NCI-H2107 treated with DMSO at 0.1 percent for 48 hours (cell line): ENCODE data around the gene COX5A.
"Not testable (repeated sequence)": the region's sequence is repeated elsewhere in the genome, so short reads cannot be mapped to it uniquely, and the experiment has no call there.

Experiments used
- DNase-seq: peaks from one replicate; lab custom pipeline; 2025; ENCODE audit not compliant: unreplicated experiment; lab: John Stamatoyannopoulos, UW

Gene COX5A

DNA sequence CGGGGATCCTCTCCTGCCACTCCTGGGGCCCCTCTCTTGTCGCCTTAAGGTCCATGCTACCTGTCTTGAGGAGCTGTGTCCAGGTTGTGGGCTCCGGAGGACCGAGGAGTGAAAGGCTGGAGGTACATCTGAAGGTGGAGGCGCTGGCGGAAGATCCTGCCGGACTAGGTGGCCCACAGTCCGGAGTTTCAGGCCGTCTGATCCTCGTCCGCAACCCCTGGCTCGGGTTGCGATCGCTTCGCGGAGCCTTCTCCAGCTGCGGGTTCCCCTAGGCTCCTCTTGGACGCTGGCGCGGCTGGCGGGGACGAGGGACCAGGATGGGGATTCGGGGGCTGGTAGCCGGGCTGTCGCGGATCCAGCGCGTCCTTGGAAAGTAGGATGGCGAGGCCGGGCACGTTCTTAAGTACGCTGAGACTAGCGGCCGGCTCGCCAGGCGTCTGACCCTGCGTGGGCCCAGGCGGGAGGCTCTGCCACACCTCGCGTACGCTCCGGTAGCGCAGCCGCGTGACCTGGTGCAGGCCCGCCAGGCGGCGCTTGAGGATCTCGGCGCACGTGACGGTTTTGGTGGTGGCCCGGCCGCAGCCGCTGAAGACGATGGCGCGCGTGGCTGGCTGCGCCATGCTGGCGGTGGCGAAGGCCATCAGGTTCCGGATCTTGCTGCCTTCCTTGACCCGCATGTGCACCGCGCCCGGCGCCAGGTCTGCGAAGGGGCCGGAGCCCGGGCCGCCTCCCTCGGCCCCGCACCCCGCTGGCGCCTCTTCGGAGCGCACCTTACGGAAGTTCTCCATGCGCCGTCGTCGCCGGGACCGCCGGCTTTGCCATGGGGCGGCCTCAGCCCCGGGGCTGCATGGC, 18.1 kb upstream of the COX5A start:
- no peak for DNase-seq

DNA sequence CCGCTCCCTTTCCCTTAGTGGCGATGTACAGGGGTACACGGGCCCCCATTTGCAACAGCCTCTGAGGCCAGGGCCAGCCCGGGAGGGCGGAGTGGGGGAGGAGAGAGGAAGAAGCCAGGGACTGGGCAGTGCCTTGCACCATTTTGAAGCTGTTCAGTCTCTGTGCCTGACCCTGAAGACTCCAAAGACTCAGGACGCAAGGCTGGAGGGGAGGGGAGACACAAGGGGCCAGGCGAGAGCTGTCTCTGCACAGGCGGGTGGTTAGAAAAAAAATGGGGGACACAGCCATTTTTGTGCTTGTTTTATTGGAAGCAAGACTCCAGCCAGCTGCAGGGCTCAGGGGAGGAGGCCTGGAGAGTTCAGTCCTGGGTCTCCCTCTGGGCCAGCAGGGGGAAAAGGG, 17.1 kb upstream of the COX5A start:
- no peak for DNase-seq

DNA sequence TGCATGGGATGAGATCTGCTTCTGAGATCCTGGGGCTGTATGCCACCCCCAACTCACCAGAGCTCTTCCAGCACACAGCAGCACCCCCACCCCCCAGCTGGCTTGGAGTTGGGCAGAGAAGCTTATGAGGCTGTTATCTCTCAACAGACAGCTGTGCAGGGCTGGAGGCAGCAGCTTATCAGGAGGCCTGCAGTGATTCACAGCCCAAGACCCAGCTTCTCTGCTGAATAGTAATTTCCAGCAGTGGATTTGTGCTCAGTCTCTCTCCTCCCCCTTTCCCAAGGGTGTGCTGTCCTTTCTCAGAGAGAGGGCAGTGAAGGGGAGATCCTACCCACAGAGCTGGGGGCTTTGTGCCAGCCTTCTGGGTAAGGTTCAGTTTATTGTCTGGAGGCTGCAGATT, 16.6 kb upstream of the COX5A start:
- no peak for DNase-seq

DNA sequence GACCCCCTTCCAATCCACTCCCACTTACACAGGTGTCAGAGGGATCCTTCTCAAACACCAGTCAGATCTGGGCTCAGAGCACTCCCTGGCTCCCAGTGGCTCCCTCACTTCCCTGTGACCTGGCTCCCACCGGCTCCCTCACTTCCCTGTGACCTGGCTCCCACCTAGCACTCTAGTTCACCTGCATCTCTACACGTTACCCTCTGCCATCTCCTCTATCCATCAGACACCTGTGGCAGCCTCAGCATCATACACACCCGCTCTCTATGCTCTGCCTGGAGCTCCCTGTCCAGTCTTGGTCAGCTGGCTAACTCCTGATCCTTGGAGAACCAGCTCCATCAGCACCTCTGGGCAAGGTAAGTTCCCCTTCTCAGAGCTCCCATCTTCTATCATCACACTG, 13.1 kb upstream of the COX5A start:
- no peak for DNase-seq

DNA sequence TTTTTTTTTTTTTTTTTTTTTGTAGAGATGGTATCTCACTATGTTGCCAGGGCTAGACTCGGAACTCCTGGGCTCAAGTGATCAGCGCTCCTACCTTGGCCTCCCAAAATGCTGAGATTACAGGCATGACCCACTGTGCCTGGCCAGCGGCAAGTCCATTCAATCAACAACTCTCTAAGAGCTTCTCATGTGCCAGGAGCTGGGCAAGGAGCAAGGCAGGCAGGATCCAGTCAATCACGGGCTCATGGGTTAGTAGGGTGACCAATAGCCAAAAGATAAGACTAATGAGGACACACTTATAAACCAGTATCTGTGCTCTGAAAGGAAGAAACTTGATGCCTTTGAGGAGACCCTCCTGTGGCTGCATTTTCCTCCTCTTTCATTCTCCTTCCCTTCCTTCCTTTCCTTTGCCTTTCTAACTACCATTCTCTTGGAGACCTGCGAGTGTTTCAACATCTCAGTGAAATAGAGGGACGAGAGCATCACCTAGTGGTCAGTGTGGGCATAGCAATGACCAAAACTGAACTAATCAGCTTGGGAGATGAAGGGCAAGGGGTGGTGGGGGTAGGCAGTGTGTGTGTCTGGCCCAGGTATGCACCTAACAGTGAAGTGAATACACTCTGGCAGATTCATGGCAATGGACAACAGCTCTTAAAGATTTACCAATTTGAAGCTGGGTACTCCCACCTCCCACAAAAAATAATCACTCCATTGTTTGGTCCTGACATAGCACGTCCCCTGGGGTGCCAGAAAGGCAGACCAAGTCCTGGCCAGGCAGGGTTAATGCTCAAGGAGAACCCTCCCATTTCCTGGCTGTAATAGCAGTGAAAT, 12.4 kb upstream of the COX5A start:
- peak; percentile 55 for DNase-seq

DNA sequence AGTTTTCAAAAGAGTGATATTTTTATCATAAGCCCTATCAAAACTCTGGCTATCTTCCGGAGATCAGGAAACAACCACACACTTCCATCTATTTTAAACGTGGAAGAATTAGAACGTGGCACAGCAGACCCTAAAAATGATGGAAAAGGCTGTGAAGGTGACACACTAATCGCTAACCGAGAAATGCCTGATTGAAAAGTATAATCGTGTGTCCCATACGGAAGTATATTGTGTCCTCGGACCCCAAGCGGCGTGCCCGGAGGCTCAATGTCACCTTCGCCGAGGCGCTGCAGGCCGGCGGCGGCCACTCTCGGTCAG, 642 bp downstream of the COX5A start:
- no peak for DNase-seq

DNA sequence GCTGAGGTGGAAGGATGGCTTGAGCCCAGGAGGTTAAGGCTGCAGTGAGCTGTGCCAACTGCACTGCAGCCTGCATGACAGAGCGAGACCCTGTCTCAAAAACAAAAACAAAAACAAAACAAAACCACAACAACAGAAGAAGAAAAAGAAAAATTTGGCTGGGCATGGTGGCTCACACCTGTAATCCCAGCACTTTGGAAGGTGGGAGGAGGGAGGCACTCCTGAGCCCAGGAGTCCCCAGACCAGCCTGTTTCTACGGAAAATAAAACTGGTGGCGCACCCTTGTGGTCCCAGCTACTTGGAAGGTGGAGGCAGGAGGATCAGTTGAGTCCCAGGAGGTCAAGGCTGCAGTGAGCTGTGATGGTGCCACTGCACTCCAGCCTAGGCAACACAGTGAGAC, 2.7 kb downstream of the COX5A start:
- not testable (repeated sequence) for DNase-seq

DNA sequence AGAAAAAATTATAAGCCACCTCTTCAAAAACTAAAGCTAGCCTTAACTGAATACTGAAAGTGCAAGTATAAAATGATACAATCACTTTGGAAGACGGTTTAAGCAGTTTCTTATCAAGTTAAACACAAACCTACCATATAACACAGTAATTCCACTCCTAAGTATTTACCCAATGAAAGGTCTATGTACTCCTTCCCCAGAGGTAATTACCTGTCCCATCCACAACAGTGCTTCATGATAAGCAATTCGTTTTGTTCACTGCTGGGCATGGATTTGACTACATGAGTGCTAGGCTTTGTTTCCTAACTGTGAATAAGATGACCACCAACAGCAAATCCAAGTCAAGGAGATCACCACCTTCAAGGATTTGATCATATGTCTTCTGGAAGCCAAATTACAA, 4.3 kb downstream of the COX5A start:
- DNase-seq: no peak

DNA sequence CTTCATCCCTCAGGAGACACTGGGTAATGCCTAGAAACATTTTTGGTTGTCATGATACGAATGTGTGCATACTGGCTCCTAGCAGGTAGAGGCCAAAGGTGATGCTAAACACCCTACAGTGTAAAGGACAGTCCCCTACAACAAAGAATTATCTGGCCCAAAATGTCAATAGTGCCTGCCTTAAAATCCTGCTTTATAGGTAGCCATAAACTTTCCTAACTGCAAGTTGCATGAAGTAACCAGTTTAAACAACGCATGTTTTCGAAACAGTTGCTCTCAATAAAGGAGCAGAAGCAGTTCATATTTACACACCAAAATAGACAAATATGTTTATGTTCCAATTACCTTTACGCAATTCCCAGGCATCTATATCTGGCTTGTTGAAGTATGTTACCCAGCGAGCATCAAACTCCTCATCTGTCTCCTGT, 9.1 kb downstream of the COX5A start:
- DNase-seq: no peak

DNA sequence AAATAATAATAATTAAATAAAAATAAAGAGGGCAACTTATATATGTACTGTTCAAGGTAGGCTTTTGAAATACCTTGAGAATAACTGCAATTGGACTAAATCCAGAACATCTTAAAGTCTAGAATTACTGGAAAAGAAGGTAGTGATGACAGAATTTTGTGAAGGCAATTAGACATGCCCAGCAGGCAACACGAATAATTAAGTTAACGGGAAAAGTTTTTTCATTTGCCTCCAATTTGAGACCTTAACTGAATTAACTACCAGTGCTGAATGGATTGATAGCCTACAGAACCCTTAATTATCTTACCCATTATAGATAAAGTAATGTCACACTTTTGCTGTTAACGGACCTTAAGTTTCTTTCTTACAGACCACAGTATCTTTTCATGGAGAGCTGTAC, 13.3 kb downstream of the COX5A start:
- no peak for DNase-seq

DNA sequence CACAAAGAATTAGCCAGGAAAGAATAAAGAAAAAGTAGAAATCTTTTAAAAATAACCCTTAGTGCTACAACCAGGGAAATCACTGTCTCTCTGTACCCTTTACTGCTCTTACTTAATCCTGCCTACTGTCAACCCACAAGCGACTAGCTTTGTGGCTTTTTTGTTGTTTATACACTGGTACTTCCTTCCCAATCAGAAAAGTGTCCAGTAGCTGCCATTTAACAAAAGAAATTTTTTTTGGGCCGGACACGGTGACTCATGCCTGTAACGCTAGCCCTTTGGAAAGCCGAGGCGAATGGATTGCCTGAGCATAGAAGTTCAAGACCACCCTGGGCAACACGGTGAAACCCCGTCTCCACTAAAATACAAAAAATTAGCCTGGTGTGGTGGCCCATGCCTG, 17.4 kb downstream of the COX5A start:
- DNase-seq: no peak

DNA sequence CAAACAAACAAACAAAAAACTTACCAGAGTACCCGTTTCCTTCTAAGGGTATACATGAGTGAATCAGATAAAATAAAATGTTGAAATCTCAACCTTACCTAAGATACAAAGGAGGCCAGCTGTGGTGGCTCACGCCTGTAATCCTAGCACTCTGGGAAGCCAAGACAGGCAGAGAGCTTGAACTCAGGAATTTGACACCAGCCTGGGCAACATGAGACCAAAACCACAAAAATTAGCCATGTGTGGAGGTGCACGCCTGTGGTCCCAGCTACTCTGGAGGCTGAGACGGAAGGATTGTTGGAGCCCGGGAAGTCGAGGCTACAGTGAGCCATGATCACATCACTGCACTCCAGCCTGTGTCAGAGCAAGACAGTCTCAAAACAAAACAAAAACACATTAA, 20.2 kb downstream of the COX5A start:
- no peak for DNase-seq

DNA sequence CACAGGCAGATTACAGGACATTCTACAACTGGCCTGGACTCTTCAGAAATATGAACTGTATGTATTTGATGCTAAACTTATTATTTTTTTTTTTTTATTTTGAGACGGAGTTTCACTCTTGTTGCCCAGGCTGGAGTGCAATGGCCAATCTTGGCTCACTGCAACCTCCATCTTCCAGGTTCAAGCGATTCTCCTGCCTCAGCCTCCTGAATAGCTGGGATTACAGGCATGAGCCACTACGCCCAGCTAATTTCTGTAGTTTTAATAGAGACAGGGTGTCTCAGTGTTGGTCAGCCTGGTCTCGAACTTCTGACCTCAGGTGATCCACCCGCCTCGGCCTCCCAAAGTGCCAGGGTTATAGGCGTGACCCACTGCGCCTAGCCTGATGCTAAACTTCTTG, 24.1 kb downstream of the COX5A start:
- not testable (repeated sequence) for DNase-seq

DNA sequence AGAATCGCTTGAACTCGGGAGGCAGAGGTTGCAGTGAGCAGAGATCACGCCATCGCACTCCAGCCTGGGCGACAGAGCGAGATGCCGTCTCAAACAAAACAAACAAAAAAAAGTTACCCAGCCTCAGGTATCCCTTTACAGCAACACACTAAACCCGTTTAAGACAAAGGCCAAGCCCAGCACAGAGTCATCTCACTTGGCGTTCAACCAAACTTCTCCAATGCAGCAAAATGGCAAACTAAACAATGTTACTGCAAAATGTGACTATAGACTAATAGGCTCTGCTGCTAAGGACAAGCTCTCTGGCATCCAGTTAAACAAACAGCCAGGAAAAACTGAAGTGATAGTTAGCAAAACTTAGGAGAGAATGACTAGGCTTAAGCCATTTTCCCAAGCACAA, 24.8 kb downstream of the COX5A start:
- no peak for DNase-seq

DNA sequence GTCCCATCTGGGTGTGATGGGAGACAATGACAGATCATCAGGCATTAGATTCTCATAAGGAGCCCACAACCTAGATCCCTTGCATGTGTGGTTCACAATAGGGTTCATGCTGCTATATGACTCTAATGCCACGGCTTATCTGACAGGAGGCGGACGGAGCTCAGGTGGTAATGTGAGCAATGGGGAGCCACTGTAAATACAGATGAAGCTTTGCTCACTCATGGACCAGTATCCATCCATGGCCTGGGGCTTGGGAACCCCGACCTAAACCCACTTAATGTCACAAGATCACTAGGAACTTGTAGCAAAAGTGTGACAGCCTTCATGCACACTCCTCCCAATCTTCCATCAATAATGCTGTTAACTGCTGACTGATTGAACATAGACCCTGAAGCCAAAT, 29.2 kb downstream of the COX5A start:
- no peak for DNase-seq

DNA sequence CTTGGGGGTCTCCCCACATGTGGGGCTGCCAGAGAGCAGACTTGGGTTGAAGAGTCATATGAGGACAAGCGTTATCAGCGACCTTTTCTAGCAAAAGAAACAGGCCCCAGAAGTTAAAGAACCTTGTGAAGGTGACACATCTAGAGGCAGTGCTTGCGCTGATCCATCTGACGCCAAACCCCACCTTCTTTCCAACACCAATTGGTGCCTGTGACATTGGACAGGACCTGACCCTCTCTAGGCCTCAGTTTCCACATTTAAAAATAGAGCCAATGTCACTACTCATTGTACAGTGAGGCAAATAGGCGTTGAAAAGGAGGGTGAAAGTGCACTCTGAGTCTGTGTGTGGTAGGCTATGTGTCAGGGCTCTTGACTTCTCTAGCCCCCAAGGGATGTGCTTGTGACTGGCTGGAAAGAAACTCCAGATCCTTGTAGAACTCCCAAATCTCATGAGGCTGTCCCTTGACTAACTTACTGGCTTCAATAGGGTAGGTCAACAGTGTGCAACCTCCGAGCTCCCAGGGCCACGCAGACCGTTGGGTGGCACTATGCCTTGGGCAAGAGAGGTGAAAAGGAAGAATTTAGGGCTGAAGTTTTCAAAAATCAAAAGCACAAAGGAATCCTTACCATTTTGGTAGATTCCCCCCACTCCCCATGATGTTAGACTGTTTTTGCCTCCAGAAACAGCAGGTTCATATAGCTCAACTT, 30.6 kb downstream of the COX5A start:
- DNase-seq: no peak

DNA sequence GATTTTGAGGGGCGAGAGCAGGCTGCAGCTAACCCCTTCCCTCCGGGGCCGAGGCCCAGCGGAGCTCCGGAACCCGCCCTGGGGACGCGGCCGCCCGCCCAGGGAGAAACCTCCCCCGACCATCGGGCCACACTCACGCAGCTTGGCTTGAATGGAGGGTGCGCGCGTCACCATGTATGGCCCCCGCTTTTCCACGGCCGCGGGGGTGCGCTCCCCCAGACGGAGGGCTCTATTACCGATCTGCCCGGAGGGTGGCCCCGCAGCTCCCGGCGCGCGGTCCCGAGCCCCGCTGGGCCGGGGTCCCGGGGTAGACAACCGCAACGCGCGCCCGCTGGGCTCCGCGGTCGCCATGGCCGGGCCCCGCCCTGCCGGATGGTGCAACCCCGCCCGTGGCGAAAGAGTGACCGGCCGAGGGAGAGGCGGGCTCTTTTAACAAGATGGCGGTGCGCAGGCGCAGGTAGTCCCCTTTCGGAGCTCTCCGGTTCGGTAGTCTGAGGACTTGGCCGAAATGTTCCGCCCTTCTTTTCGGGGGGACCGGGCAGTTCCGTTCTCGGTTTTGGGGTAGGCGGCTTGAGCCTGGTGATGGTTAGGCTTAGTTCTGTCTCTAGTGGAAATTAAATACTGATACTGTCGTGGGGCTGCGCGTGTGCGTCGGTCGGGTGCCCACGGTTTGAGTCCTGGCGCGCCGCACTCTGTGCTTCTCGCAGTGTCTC, 31.3 kb downstream of the COX5A start, which contains the start of gene FAM219B:
TSS of gene FAM219B (minus strand) at position 402 of the 713 bp plus-strand sequence. CDS start at position 351, 51 bp downstream.
- DNase-seq: peak; percentile 33

DNA sequence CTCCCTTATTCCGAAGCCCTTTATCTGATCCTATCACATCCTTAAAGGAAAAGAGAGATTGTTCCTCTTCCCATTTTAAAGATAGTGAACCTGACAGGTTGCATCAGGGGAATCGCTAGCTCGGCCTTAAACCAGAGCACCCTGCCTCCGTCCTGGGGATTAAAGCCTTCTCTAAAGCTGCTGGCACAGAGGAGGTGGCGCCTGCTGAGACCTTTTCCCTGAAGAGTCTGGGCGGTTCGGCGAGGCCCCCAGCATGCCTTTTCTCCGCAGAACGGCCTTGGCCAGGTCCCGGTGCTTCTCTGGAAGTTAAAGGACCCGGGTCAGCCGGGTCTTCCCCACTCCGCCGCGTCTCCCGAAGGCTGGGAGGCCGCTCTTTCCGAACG, 31.8 kb downstream of the COX5A start:
- DNase-seq: no peak

DNA sequence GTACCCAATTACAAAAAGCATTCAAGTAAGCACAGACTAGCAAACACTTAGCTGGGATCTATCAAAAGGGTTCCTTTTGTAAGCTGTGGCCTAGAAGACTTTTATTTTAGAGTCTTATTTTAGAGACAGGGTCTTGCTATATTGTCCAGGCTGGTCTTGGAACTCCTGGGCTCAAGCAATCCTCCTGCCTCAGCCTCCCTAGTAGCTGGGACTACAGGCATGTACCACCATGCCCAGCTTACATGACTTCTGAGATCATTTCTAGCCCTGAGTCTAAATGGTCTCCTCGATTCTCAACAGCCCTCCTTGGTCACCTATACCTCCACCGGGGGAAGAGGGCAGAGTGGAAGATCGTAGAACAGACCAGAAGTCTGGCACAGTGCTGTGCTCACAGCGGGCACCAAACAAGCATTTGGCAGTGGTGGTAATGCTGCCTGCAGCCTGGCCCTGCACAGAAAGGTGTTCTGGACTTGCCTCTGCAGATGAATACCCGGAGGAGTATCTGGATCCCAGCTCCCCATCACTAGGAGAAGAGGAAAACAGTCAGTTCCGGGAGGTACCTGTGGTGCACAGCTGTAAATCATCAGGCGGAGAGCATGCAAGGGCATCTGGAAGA, 33.6 kb downstream of the COX5A start:
- no peak for DNase-seq

DNA sequence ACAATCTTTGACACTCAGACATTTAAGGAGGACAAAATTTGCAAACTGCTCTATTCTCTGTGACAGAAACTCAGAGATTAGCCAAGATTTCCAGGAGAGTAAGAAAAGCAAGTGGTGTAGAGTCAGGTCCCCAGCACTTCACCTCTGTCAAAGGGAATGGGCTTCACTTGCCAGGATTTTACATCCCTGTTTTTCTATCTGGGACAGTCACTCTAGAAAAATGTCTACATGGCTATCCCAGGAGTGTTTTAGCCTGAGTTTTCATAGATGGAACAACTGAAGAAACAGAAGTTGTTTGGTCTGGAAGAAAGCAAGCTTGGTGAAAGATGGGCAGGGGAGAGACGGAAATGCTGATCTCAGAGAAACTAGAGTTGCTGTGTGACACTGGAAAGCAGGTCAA, 34.2 kb downstream of the COX5A start:
- no peak for DNase-seq
